Measurements from ENCODE around the gene MRPS18C.
A peak's percentile ranks its signal among the peaks of the same experiment; 100 is the strongest.
"Not testable (repeated sequence)": the region's sequence is repeated elsewhere in the genome, so short reads cannot be mapped to it uniquely, and the experiment has no call there.

The MRPS18C gene

DNA sequence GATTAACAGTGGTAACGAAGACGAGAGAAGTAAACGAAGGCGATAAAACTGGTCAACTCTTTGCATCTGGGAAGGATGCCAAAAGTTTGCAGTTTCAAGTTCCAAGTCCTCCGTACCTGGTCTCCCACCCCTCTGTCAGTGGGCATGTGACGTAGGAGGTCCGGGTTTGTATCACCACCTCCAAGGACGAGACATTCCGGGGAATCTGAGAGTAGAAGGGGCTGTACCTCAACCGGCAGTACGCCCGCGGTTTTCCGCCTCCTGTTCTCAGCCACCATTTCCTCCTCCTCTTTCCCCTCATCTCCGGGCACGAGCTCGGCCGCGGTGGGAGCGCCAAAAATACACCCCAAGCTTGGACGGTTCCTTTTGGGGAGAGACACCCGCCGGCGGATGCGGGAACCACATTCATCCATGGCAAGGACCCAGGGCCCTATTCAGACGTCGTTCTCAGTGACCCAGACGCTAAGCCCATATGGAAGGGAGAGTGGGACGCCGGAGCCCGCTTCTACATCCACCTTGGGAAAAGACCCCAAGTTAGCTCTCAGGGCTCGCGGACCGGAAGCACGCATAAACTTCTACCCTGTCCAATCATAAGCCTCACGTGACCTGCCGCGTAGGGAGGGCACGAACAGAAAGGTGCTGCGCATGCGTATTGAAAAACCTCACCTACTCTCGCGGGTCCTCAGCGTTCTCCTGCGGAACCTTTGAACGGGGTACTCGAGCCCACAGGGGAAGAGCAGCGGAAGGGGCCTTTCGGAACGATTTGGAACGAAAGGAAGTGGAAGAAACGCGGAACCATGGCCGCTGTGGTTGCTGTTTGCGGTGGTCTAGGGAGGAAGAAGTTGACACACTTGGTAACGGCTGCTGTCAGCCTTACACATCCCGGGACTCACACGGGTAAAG lies at the start of gene MRPS18C, which contains the start of gene HELQ:
Gene MRPS18C (plus strand): TSS at position 778 of the 903 bp plus-strand sequence. CDS start 20 bp downstream, at position 798.
Gene HELQ (minus strand): TSS at position 543 of the 903 bp plus-strand sequence. CDS start 130 bp downstream, at position 413.
- DNase-seq, result peak; percentile 93

GRCh38 chr4:83408908-83409307 lies 47.0 kb upstream of the MRPS18C start:
- no peak for DNase-seq

GRCh38 chr4:83413676-83414075 lies 42.2 kb upstream of the MRPS18C start:
- DNase-seq, result no peak

GRCh38 chr4:83417566-83417965 lies 38.3 kb upstream of the MRPS18C start:
- DNase-seq, result no peak

DNA sequence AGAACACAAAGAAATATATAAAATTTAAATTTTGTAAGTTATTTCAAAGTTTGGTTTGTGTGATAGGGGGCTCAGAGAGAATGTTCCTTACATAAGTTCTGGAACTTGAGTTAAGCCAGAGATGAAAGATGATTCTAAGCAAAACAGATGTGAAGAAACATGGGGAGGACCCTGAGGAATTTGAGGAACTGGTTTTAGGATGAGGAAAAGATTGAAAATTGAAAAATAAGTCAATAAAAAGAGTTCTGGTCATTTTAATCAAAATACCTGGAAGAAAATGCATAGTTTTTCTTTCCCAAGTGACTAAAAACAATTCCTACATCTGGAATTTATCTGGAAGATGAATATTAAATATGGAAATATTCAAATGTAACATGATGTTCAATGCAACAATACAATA lies 37.6 kb upstream of the MRPS18C start:
- DNase-seq, result no peak

DNA sequence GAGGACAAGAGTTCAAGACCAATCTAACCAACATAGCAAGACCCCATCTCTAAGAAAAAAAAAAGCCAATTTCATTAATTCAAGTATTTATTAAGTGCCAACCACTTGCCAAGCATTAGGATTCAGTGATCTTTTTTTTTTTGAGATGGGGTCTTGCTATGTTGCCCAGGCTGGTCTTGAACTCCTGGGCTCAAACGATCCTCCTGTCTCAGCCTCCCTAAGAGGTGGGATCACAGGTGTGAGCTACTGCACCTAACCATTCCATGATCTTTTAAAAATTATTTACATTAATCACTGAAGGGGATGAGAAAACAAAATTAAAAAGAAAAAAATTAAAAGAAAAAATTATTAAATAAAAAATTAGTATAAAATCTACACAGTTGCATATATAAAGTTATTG lies 24.7 kb upstream of the MRPS18C start:
- no peak for DNase-seq

DNA sequence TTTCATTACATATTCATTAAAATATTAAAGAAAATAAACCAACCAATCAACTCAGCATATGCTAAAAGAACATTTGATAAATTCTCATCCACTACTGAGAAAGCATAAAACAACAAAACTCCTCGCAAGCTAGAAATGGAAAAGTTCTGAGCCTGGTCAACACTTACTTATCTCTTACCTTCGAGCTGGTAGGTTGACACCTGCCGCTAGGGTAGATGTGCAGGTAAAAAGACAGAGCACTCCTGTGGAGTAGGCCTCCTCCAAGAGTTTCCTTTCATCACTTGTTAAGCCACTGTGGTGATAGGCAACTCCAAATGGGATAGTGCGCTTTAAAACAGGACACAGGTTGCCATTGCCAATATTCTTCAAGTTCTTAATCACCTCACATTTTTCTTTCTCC lies 19.2 kb upstream of the MRPS18C start:
- no peak for DNase-seq

GRCh38 chr4:83438719-83439118 lies 17.1 kb upstream of the MRPS18C start:
- DNase-seq, result no peak

DNA sequence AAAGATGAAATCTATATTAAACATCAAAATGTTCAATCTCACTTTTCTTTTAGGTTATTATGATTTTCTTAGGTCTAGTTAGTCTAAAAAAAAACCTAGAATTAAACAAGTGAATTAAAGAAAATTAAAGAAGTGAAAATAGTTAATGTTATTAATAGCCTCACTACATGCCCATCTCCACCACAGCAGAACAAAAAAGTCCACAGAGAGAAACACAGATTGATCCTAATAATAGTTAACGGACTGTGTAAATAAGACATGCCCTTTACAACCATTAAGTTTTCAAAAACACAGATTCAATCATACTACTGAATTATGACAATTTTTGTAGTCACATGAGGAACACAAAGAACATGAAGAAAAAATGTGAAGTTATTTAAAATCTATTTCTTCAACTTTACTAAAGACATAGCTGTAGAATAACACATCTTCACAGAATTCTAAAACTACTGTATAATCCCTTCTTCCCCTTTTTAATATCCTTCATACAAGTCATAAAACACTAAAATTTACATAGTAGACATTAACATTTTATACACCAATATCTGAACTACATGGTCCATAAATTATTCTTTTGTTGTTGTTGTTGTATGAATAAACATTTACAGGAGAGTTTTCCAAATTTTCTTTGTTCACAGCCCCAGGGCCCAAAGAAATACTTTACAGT lies 15.6 kb upstream of the MRPS18C start:
- no peak for DNase-seq

DNA sequence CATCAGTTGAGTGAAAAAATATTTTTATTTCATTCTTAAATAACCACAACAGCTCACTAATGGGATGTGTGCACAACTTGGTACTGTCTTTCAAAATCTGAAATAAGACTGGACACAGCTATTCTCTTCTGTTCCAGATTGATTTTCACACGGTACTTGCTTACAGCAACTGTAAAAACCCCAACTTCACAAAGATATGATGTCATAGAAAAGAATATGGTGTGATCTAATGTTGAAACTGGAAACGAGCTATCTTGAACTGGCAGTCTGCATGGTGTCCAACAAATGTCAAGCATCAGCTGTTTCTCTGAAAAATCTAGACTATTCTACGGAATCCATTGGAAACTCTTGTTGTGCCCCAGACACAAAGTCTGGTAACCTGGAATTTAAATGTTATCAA lies 15.0 kb upstream of the MRPS18C start:
- no peak for DNase-seq

- no peak for DNase-seq
Measured at GRCh38 chr4:83449009-83449408, 6.8 kb upstream of the MRPS18C start.

GRCh38 chr4:83454686-83455085 lies 1.2 kb upstream of the MRPS18C start:
- no peak for DNase-seq

DNA sequence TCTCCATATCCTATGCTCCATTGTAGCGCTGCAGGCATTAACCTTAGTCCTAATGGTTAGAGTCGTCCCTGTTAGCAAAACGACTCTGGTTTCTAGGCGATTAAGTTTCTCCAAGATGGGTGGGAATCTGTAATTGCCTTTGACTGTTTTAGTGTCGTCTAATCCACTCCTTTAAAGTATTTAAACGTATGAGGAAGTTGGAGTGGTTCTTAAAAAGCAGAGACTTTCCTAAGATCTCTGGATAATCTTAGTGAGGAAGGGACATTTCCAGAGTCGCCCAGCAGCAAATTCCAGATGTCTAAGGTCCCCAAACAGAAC lies 285 bp downstream of the MRPS18C start:
- no peak for DNase-seq

- no peak for DNase-seq
Measured at GRCh38 chr4:83473423-83473822, 17.6 kb downstream of the MRPS18C start.

DNA sequence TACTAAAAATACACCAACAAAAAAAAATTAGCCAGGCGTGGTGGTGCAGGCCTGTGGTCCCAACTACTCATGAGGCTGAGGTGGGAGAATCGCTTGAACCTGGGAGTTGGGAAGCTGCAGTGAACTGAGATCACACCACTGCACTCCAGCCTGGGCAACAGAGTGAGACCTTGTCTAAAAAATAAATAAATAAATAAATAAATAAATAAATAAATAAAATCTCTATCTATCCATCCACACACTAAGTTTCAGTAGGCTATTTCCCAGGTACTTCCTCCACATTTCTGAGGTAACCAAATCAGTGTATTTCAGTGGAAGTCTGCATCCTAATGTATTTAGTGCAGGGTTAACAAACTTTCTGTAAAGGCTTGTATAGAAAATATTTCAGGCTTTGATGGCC lies 18.1 kb downstream of the MRPS18C start:
- DNase-seq, result no peak

DNA sequence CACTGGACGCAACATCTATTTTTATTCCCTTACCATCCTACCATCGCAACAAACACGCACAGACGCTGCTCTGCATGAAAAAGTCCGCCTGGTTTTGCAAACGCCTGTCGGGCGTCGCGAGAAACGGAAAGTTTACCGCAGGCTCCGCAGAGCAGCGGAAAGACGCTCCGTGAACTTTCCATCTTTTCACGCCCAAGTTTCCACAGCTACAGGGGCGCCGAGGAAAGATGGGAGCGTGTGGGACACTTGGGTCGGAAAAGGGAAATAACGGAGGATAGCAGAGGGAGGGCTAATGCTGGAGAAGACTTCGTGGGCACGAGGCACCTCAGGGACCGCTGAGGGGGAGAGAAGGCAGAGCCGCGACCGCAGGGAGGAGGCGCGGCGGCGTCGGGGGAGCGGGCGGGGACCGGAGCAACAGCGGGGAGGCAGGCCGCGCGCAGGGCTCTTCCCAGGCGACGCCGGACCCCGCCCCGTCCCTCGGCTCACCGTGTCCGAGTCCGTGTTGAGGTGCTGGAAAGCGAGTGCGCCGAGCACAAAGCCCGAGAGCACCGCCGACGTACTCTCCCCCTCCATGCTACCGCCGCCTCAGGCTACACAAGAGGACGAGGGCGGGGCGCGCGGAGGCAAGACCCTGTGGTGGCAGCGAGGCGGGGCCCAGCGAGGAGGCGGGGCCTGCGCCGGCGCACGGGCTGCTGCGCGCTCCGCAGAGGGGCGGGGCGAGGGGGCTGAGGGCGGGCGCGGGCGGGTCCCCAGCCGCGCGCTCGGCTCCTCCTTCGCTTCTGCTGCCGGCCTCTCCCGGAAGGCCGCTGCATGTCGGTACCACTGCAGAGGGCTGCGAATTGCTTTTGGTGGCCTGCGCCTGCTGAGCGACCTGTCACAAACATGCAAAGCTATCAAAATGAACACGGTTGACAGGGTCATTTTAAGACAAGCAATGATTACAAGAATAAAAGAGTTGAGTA lies 28.9 kb downstream of the MRPS18C start, which contains the start of gene ABRAXAS1:
Gene ABRAXAS1 (minus strand): TSS at position 601 of the 962 bp plus-strand sequence. CDS start 28 bp downstream, at position 573.
- DNase-seq, result peak; percentile 96

- DNase-seq, result no peak
Measured at GRCh38 chr4:83486457-83487129, 30.7 kb downstream of the MRPS18C start.

- DNase-seq, result no peak
Measured at GRCh38 chr4:83489711-83490326, 34.0 kb downstream of the MRPS18C start.

- no peak for DNase-seq
Measured at GRCh38 chr4:83490876-83491450, 35.1 kb downstream of the MRPS18C start.

GRCh38 chr4:83496085-83496917 lies 40.4 kb downstream of the MRPS18C start:
- DNase-seq, result not testable (repeated sequence)
